GM21367 (cell line): ENCODE results near the gene PADI6.
"Not testable (repeated sequence)": the region's sequence is repeated elsewhere in the genome, so short reads cannot be mapped to it uniquely, and the experiment has no call there.

Experiments used
- ATAC-seq: cut with Tn5 transposase; IDR thresholded peaks from one replicate; pipeline ENCODE4 v1.9.1; 2021; ENCODE audit not compliant: unreplicated experiment

The PADI6 gene

GRCh38 chr1:17371896-17372295 is at the start of gene PADI6:
Gene PADI6 (plus strand): TSS chr1:17372196. CDS start chr1:17372246, 50 bp downstream.
- no peak for ATAC-seq

GRCh38 chr1:17328855-17329254 is 43.1 kb upstream of the PADI6 start:
- no peak for ATAC-seq

- no peak for ATAC-seq
These were observed 42.4 kb upstream of the PADI6 start for GRCh38 chr1:17329610-17330009.

GRCh38 chr1:17330856-17331255 is 41.1 kb upstream of the PADI6 start:
- ATAC-seq, result no peak

GRCh38 chr1:17333081-17333480 is 38.9 kb upstream of the PADI6 start:
- no peak for ATAC-seq

- no peak for ATAC-seq
These were observed 35.9 kb upstream of the PADI6 start for GRCh38 chr1:17335821-17336710.

GRCh38 chr1:17338706-17339493 is 33.1 kb upstream of the PADI6 start:
- ATAC-seq, result no peak

GRCh38 chr1:17339521-17339920 is 32.5 kb upstream of the PADI6 start:
- no peak for ATAC-seq

- no peak for ATAC-seq
These were observed 31.6 kb upstream of the PADI6 start for GRCh38 chr1:17340358-17340757.

GRCh38 chr1:17342014-17342441 is 30.0 kb upstream of the PADI6 start:
- no peak for ATAC-seq

GRCh38 chr1:17345506-17345905 is 26.5 kb upstream of the PADI6 start:
- ATAC-seq, result not testable (repeated sequence)

- ATAC-seq, result no peak
These were observed 25.8 kb upstream of the PADI6 start for GRCh38 chr1:17346046-17346789.

- ATAC-seq, result no peak
These were observed 24.0 kb upstream of the PADI6 start for GRCh38 chr1:17347769-17348592.

- ATAC-seq, result no peak
These were observed 23.3 kb upstream of the PADI6 start for GRCh38 chr1:17348593-17349234.

GRCh38 chr1:17350083-17350482 is 21.9 kb upstream of the PADI6 start:
- ATAC-seq, result no peak

GRCh38 chr1:17350928-17351446 is 21.0 kb upstream of the PADI6 start:
- no peak for ATAC-seq

- no peak for ATAC-seq
These were observed 20.2 kb upstream of the PADI6 start for GRCh38 chr1:17351598-17352324.

- no peak for ATAC-seq
These were observed 19.5 kb upstream of the PADI6 start for GRCh38 chr1:17352419-17352909.

- no peak for ATAC-seq
These were observed 16.1 kb upstream of the PADI6 start for GRCh38 chr1:17355898-17356297.
